GM21619 (cell line): Measurements from ENCODE around the gene ZDHHC1.
"Not testable (repeated sequence)": the region's sequence is repeated elsewhere in the genome, so short reads cannot be mapped to it uniquely, and the experiment has no call there.

Source experiments
- ATAC-seq: cut with Tn5 transposase; IDR thresholded peaks from one replicate; pipeline ENCODE4 v1.9.1; 2021; ENCODE audit not compliant: unreplicated experiment

Gene ZDHHC1

GRCh38 chr16:67364600-67365235, 51.6 kb downstream of the ZDHHC1 start:
- no peak for ATAC-seq

- ATAC-seq, result no peak
These were observed 55.2 kb downstream of the ZDHHC1 start for GRCh38 chr16:67361038-67361437.

- ATAC-seq, result not testable (repeated sequence)
These were observed 56.6 kb downstream of the ZDHHC1 start for GRCh38 chr16:67359540-67360269.

- no peak for ATAC-seq
These were observed 58.7 kb downstream of the ZDHHC1 start for GRCh38 chr16:67357561-67357960.

GRCh38 chr16:67356396-67356795, 59.9 kb downstream of the ZDHHC1 start:
- no peak for ATAC-seq

- not testable (repeated sequence) for ATAC-seq
These were observed 63.8 kb downstream of the ZDHHC1 start for GRCh38 chr16:67352463-67352862.

GRCh38 chr16:67350324-67350723, 66.0 kb downstream of the ZDHHC1 start:
- ATAC-seq, result no peak

GRCh38 chr16:67349172-67349571, 67.1 kb downstream of the ZDHHC1 start:
- no peak for ATAC-seq

- no peak for ATAC-seq
These were observed 69.9 kb downstream of the ZDHHC1 start for GRCh38 chr16:67346341-67346740.

- ATAC-seq, result no peak
These were observed 70.9 kb downstream of the ZDHHC1 start for GRCh38 chr16:67345401-67345800.
